Measurements from ENCODE around the gene MRPL42. TPM values are rescaled to one million over a fixed set of nuclear protein-coding genes. Genes with fewer than 3 reads are reported as not detected.

Gene MRPL42
- total RNA-seq, 1 experiment from 2014 or later, result 61.0 TPM

- Histone ChIP-seq H3K9me2 (ENCODE audit: insufficient read depth) (no peaks in the 10 kb centered on the region), H3F3A (ENCODE audit: insufficient read depth, low read depth) (no peaks in the 10 kb centered on the region), H3K9me3 (ENCODE audit: insufficient read depth, low read depth) (no peaks in the 10 kb centered on the region), H3K27me3 (ENCODE audit: insufficient read depth, low read depth) (no peaks in the 10 kb centered on the region), H3K4me2 (no peak overlapping the region), H2AFZ (no peak overlapping the region), H3K36me3 (ENCODE audit: low read depth) (0 out of 2 replicates have a peak, but pooled peaks cover 6% of the 10 kb centered on the region), H3K4me3 (no peak overlapping the region), H4K20me1 (ENCODE audit: insufficient read depth) (no peaks in the 10 kb centered on the region; the same call in none of the 2 replicates), H3K4me1 (replicated peaks; ENCODE audit: insufficient read depth) (no peaks in the 10 kb centered on the region), H3K79me2 (ENCODE audit: low read depth) (no peaks in the 10 kb centered on the region), H3K27ac (no peak overlapping the region)
- BruUV-seq (replicated peaks), result no TSS peak
- CTCF ChIA-PET, result interaction anchor here (1.0 kb wide), 1 partner anchor 602 kb away, joined by 3 read pairs; no protein-coding TSS in a partner anchor
- no peak for DNase-seq
- TF ChIP-seq CTCF (conservative IDR thresholded peaks at IDR 0.05) (no peak), EZH2 (IDR thresholded peaks at IDR 0.05; ENCODE audit: low read depth) (no peak)
- POLR2A ChIA-PET (ENCODE audit: unreplicated experiment), result interaction anchor here (0.6 kb wide), 1 partner anchor 457 kb away, joined by 7 read pairs; no protein-coding TSS in a partner anchor
- intact Hi-C loops (cut with micrococcal nuclease; ENCODE audit: unreplicated experiment), result loop anchor here (5.0 kb wide), 1 partner anchor 1032 kb away; no protein-coding TSS in a partner anchor
Measured at GRCh38 chr12:93500667-93501066, 33.4 kb downstream of the MRPL42 start.

GRCh38 chr12:93502802-93503623 lies 35.7 kb downstream of the MRPL42 start:
- no peak overlapping the region for H3K4me3 ChIP-seq
- no peaks in the 10 kb centered on the region for H3K36me3 ChIP-seq (ENCODE audit: low read depth)
- H3K9me3 ChIP-seq (ENCODE audit: insufficient read depth, low read depth), result no peaks in the 10 kb centered on the region
- H3K27me3 ChIP-seq (ENCODE audit: insufficient read depth, low read depth), result no peaks in the 10 kb centered on the region
- no peak overlapping the region for H3K4me2 ChIP-seq
- H3K27ac ChIP-seq, result no peak overlapping the region
- H3K9me2 ChIP-seq (ENCODE audit: insufficient read depth), result no peaks in the 10 kb centered on the region
- H4K20me1 ChIP-seq (ENCODE audit: insufficient read depth), result no peaks in the 10 kb centered on the region; the same call in none of the 2 replicates
- H2AFZ ChIP-seq, result no peak overlapping the region
- H3K4me1 ChIP-seq (replicated peaks; ENCODE audit: insufficient read depth), result no peaks in the 10 kb centered on the region
- H3F3A ChIP-seq (ENCODE audit: insufficient read depth, low read depth), result no peaks in the 10 kb centered on the region
- POLR2A ChIA-PET (ENCODE audit: unreplicated experiment), result interaction anchor here (0.7 kb wide), 1 partner anchor 12 kb away, joined by 4 read pairs; no protein-coding TSS in a partner anchor
- CTCF ChIA-PET, result interaction anchor here (0.6 to 4.0 kb wide), 10 partner anchors 16 to 1953 kb away, joined by 3 to 43 read pairs (median 4); no protein-coding TSS in a partner anchor
- intact Hi-C loops (cut with micrococcal nuclease; ENCODE audit: unreplicated experiment), result loop anchor here (2.0 to 5.0 kb wide), 3 partner anchors 68 to 1029 kb away; no protein-coding TSS in a partner anchor
- TF ChIP-seq CTCF (conservative IDR thresholded peaks at IDR 0.05), result peak; percentile 92
- TF ChIP-seq EZH2 (IDR thresholded peaks at IDR 0.05; ENCODE audit: low read depth), result no peak
- peak in 1 of 2 experiments; percentile 41 for DNase-seq
- BruUV-seq (replicated peaks), result no TSS peak
- H3K79me2 ChIP-seq (ENCODE audit: low read depth), result no peaks in the 10 kb centered on the region

GRCh38 chr12:93507165-93507564 lies 39.9 kb downstream of the MRPL42 start:
- H3K4me1 ChIP-seq (replicated peaks; ENCODE audit: insufficient read depth), result no peaks in the 10 kb centered on the region
- no peaks in the 10 kb centered on the region for H3F3A ChIP-seq (ENCODE audit: insufficient read depth, low read depth)
- H3K4me2 ChIP-seq, result no peak overlapping the region
- no peaks in the 10 kb centered on the region for H3K9me2 ChIP-seq (ENCODE audit: insufficient read depth)
- TF ChIP-seq EZH2 (IDR thresholded peaks at IDR 0.05; ENCODE audit: low read depth) (no peak), CTCF (conservative IDR thresholded peaks at IDR 0.05) (no peak)
- POLR2A ChIA-PET (ENCODE audit: unreplicated experiment), result no interaction called here
- H4K20me1 ChIP-seq (ENCODE audit: insufficient read depth), result no peaks in the 10 kb centered on the region; the same call in none of the 2 replicates
- no peak overlapping the region for H2AFZ ChIP-seq
- no TSS peak for BruUV-seq (replicated peaks)
- H3K27me3 ChIP-seq (ENCODE audit: insufficient read depth, low read depth), result no peaks in the 10 kb centered on the region
- intact Hi-C loops (cut with micrococcal nuclease; ENCODE audit: unreplicated experiment), result no loop called here
- H3K27ac ChIP-seq, result no peak overlapping the region
- H3K79me2 ChIP-seq (ENCODE audit: low read depth), result no peaks in the 10 kb centered on the region
- CTCF ChIA-PET, result interaction anchor here (0.7 kb wide), 1 partner anchor 205 kb away, joined by 3 read pairs; no protein-coding TSS in a partner anchor
- no peak overlapping the region for H3K4me3 ChIP-seq
- H3K36me3 ChIP-seq (ENCODE audit: low read depth), result no peaks in the 10 kb centered on the region
- DNase-seq, result no peak
- H3K9me3 ChIP-seq (ENCODE audit: insufficient read depth, low read depth), result no peaks in the 10 kb centered on the region

Data from PC-9 (cell line).